SH-SY5Y (cell line): ENCODE measurements around the gene ING2.

Experiments
- GATA2 ChIP-seq: IDR thresholded peaks from 2 replicates; pipeline ENCODE4 v1.6.1; 2011; ENCODE audit warnings: mild to moderate bottlenecking, low read depth, low read length
- GATA3 ChIP-seq: IDR thresholded peaks from 2 replicates; pipeline ENCODE4 v1.6.1; 2011; ENCODE audit warnings: low read depth, mild to moderate bottlenecking, low read length, moderate library complexity

DNA sequence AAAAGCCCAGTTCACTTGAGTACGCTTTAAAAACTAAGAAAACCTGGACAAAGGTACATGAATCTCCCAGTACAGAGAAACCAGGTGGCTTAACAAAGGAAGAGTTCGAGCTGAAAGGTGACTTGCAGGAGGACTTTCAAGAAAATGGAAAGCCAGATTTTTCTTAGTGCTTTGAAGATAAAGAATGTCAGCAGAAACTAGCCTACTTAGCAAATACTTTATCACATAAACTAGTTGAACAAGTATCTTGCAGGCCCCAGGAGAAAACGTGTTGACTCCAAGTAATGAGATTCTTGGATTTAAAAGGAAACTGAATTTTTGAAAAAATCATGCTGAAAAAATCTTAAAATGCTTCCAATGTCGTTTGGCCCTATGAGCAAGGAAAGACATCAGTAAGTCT lies 34.0 kb upstream of the ING2 start:
- TF ChIP-seq GATA3 (no peak), GATA2 (no peak)
